ENCODE data around the gene PTGS1.
A peak's percentile ranks its signal among the peaks of the same experiment; 100 is the strongest.
"Not testable (repeated sequence)": the region's sequence is repeated elsewhere in the genome, so short reads cannot be mapped to it uniquely, and the experiment has no call there.

The PTGS1 gene

GRCh38 chr9:122401896-122402295, 31.1 kb downstream of the PTGS1 start:
- DNase-seq: no peak

- DNase-seq: peak; percentile 47 to 54
Measured at GRCh38 chr9:122402403-122402871, 31.6 kb downstream of the PTGS1 start.

- no peak for DNase-seq
Measured at GRCh38 chr9:122402874-122403273, 32.0 kb downstream of the PTGS1 start.

GRCh38 chr9:122403381-122404000, 32.7 kb downstream of the PTGS1 start:
- DNase-seq: no peak

- DNase-seq: not testable (repeated sequence)
Measured at GRCh38 chr9:122405304-122406069, 34.7 kb downstream of the PTGS1 start.

- no peak for DNase-seq
Measured at GRCh38 chr9:122406070-122406890, 35.5 kb downstream of the PTGS1 start.

GRCh38 chr9:122414108-122414507, 43.3 kb downstream of the PTGS1 start:
- not testable (repeated sequence) for DNase-seq

- no peak for DNase-seq
Measured at GRCh38 chr9:122418016-122418415, 47.2 kb downstream of the PTGS1 start.

- DNase-seq: no peak
Measured at GRCh38 chr9:122420315-122420714, 49.5 kb downstream of the PTGS1 start.

- no peak for DNase-seq
Measured at GRCh38 chr9:122425087-122425486, 54.3 kb downstream of the PTGS1 start.

- DNase-seq: no peak
Measured at GRCh38 chr9:122426723-122427122, 55.9 kb downstream of the PTGS1 start.

- DNase-seq: no peak
Measured at GRCh38 chr9:122442568-122442967, 71.7 kb downstream of the PTGS1 start.

- DNase-seq: no peak
Measured at GRCh38 chr9:122444041-122444733, 73.4 kb downstream of the PTGS1 start.
